Measurements from ENCODE around the gene NEU2. TPM values are rescaled to one million over a fixed set of nuclear protein-coding genes. Genes with fewer than 3 reads are reported as not detected.

The NEU2 gene
- total RNA-seq, 4 donors from 2014 or later: not detected

DNA sequence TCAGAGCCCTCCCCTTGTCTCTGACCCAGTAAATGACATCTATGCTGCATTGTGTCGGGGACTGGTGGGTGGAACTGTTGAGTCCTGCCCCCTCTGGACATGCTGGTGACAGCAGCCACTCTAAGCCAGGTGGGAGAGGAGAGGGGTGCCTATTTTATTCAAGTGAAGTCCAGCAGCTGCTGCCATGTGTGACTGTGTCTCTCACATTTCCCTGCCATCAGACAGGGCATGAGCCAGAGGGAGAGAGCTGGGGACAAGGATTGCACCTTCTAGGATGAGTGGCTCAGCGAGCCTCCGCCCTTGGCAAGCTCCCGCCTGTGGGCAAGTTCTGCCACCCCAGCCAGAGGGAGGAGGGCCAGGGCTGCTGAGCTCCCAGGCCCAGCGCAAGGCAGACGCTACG lies 33.1 kb upstream of the NEU2 start:
- no peak for DNase-seq
- Histone ChIP-seq H3K27ac (no peak overlapping the region), H3K9me3 (no peaks in the 10 kb centered on the region), H3K27me3 (no peaks in the 10 kb centered on the region), H3K4me3 (no peak overlapping the region), H3K4me1 (no peaks in the 10 kb centered on the region), H3K36me3 (no peaks in the 10 kb centered on the region)
- no peak for TF ChIP-seq POLR2A (IDR thresholded peaks at IDR 0.05)
- TF ChIP-seq, protein P1, sequence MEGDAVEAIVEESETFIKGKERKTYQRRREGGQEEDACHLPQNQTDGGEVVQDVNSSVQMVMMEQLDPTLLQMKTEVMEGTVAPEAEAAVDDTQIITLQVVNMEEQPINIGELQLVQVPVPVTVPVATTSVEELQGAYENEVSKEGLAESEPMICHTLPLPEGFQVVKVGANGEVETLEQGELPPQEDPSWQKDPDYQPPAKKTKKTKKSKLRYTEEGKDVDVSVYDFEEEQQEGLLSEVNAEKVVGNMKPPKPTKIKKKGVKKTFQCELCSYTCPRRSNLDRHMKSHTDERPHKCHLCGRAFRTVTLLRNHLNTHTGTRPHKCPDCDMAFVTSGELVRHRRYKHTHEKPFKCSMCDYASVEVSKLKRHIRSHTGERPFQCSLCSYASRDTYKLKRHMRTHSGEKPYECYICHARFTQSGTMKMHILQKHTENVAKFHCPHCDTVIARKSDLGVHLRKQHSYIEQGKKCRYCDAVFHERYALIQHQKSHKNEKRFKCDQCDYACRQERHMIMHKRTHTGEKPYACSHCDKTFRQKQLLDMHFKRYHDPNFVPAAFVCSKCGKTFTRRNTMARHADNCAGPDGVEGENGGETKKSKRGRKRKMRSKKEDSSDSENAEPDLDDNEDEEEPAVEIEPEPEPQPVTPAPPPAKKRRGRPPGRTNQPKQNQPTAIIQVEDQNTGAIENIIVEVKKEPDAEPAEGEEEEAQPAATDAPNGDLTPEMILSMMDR (IDR thresholded peaks at IDR 0.05): no peak
- intact Hi-C loops (cut with DNase I; ENCODE audit: low total_unique reads): no loop called here

DNA sequence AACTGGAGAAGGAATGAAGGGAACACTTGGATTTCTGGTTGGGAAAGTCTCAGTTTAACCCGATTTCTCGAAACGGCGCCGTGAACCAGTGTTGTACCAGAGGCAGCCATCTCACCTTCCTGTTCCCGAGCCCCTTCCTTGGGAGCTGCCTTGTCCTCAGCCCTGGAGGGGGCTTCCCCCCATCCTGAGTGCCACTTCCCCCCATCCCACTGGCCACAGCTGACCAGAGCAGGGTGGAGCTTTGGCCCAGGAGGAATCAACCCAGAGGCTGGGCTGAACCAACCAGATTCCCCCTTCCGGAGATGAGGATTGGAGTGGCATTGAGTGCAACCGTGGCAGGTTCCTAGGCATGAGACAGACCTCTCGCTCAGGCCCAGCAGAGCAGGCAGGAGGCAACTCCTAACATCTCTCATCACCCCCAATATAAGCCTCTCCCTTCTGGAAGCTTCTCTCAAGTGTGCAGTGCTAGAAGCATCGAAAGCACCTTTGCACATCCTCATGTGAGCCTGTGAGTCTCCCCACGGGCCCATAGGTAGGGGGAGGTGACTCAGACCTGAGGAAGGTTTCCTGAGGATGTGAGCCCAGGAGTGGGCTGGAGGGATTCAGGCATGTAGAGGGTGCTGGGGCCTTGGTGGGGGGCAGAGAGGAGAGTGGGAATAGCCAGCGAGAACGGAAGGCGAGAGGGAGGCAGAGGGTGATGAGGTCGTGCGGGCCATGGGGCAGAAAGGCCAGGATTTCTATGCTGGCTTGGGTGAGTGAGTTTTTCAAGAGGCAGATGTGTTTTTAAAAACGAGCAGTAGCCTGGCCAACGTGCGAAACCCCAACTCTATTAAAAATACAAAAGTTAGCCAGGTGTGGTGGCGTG lies 31.4 kb upstream of the NEU2 start:
- no peaks in the 10 kb centered on the region for H3K9me3 ChIP-seq
- intact Hi-C loops (cut with DNase I; ENCODE audit: low total_unique reads): no loop called here
- no peak for DNase-seq
- H3K27me3 ChIP-seq: no peaks in the 10 kb centered on the region
- TF ChIP-seq, protein P1 (IDR thresholded peaks at IDR 0.05): no peak
- no peak for TF ChIP-seq POLR2A (IDR thresholded peaks at IDR 0.05)
- H3K4me1 ChIP-seq: no peaks in the 10 kb centered on the region
- H3K4me3 ChIP-seq: no peak overlapping the region
- H3K27ac ChIP-seq: no peak overlapping the region
- H3K36me3 ChIP-seq: no peaks in the 10 kb centered on the region

DNA sequence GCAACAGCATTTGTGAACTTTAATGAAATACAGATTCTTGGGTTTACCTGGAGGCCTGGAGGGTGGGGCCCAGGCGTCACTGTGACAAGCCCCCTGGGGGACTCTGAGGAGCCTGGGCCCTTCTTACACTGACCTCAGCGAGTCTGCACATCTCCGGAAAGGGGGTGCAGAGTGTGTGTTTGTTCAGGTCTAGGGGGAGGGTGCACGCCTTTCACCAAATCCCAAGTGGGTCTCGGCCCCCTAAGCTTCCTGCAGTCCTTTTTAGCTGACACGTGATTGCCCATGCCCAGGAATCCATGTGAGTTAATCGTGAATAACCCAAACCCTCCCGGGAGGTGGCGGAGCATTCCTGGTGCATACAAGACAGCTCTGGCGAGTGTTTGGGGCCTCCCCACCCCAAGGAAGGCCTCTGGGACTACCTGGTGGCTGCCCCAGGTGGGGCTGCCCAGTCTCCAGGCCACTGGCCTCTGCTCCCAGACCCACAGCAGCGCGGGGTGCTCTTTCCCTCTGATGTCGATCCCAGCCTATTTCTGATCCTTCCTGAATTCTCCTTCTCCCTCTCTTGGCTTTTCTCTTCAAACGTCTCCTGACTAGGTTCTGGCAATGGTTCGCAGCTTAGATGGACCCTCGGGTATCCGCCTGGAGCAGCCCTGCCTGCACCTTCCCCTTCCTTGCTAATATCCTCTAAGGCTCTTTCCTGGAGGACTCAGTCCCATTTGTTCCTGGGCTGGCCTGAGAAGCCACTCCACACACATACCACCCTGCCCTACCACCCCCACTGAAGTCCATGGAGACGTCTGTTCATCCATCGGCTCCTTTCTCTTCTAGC lies 29.4 kb upstream of the NEU2 start:
- no peak overlapping the region for H3K4me3 ChIP-seq

DNA sequence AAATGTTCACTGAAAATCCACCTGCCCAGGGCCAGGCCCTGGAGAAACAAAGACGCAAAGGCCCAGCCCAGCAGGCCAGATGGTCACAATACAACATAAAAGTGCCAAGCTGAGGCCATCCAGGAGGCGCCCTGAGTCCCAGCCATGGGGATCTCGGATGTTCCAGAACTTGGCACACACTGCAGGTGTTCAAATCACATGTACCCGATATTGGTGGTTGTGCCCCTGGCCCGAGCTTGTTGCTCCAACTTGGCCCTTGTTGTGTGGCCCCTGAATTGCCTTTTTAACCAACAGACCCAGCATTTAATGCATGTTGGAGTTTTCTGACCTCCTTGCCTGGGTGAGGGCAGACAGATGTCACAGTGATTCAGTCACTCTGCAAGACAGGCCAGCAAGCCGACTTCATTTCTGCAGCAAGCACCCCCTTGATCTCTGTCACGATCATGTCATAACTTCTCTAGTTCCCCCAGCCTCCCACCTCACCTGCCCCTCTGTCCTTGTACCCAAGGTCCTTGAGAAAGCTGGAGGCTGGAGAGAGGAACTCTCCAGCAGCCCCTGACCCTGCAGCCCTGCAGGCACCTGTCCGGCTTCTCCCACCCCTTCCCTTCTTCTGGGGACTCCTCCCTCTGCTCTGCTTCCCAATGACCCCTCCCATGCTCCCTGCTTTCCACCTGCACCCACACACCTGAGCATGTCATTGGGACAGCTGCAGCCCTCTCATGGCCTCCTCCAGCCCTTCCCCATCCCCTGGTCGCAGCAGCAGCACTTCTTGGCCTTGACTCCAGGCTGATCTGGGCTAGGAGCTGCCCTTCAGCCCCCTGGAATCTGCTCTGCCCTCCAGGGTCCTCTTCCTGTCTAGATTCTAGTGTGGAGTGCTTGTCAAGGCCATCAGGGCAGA lies 28.6 kb upstream of the NEU2 start:
- Histone ChIP-seq H3K9me3 (no peaks in the 10 kb centered on the region), H3K4me1 (no peaks in the 10 kb centered on the region), H3K27me3 (no peaks in the 10 kb centered on the region), H3K36me3 (no peaks in the 10 kb centered on the region), H3K27ac (no peak overlapping the region), H3K4me3 (no peak overlapping the region)
- no peak for DNase-seq
- TF ChIP-seq POLR2A (IDR thresholded peaks at IDR 0.05): no peak
- TF ChIP-seq, protein P1 (IDR thresholded peaks at IDR 0.05): no peak
- intact Hi-C loops (cut with DNase I; ENCODE audit: low total_unique reads): no loop called here

More for the DNA sequence above, 29.4 kb upstream of the NEU2 start:
- no peaks in the 10 kb centered on the region for H3K27me3 ChIP-seq
- no peak overlapping the region for H3K27ac ChIP-seq
- H3K9me3 ChIP-seq: no peaks in the 10 kb centered on the region
- no peak for TF ChIP-seq POLR2A (IDR thresholded peaks at IDR 0.05)
- intact Hi-C loops (cut with DNase I; ENCODE audit: low total_unique reads): no loop called here
- no peak for DNase-seq
- no peaks in the 10 kb centered on the region for H3K36me3 ChIP-seq
- H3K4me1 ChIP-seq: no peaks in the 10 kb centered on the region

DNA sequence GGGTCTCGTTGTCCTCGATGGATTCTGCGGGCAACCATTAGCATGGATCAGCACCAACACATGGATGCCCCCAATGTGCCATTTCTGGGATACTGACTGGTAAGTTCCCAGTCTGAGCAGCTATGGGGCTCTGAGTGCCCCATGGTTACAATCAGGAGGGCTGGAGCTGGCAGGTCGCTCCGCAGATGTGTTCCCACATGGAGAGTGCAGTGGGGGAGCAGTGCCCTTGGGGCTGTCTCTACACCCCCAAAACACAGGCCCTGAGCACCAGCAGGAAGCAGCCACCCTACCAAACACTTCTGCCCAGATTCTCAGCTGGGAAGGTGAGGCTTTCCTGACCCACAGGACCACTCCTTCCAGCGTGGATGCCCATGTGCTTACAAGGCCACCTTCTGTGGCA lies 27.4 kb upstream of the NEU2 start:
- H3K9me3 ChIP-seq: no peaks in the 10 kb centered on the region
- H3K27me3 ChIP-seq: no peaks in the 10 kb centered on the region
- TF ChIP-seq, protein P1 (IDR thresholded peaks at IDR 0.05): no peak
- TF ChIP-seq POLR2A (IDR thresholded peaks at IDR 0.05): no peak
- no peak overlapping the region for H3K27ac ChIP-seq
- H3K36me3 ChIP-seq: no peaks in the 10 kb centered on the region
- DNase-seq: no peak
- H3K4me1 ChIP-seq: no peaks in the 10 kb centered on the region
- H3K4me3 ChIP-seq: no peak overlapping the region
- intact Hi-C loops (cut with DNase I; ENCODE audit: low total_unique reads): no loop called here

All from uterus (tissue), 4 donors.